ENCODE measurements around the gene GPR146.

GPR146 gene

DNA sequence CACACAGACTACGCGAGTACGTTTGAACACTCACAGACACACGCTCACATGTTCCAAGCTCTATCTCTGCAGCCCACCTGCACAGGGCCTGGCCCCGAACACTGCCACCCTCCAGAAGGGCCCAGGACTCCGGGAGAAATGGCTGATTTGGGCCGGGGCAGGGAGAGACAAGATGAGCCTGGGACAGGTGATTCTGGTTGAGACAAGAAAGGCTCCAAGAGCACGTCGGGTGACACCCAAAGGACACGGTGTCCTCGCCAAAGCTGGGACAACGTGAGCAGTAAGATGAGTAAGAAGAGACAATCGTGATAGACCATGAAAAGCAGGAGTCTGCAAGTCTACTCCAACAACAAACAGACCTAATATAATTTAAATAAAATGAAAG is 52.8 kb downstream of the GPR146 start:
- peaks cover 28% of the 10 kb centered on the region for H3K79me2 ChIP-seq (ENCODE audit: control insufficient read depth, low read length)
- peaks cover 11% of the 10 kb centered on the region for H3K4me1 ChIP-seq (ENCODE audit: control insufficient read depth, low read length)
- no peaks in the 10 kb centered on the region for H4K20me1 ChIP-seq (ENCODE audit: control insufficient read depth, insufficient read depth, low read depth, low read length)
- H3K27ac ChIP-seq (ENCODE audit: low read depth, low read length), result no peak overlapping the region
- no peaks in the 10 kb centered on the region for H3F3A ChIP-seq (ENCODE audit: control insufficient read depth, insufficient read depth)
- TF ChIP-seq EZH2phosphoT487 (IDR thresholded peaks at IDR 0.05; ENCODE audit: borderline replicate concordance, low read length), result no peak
- TF ChIP-seq, protein P1, sequence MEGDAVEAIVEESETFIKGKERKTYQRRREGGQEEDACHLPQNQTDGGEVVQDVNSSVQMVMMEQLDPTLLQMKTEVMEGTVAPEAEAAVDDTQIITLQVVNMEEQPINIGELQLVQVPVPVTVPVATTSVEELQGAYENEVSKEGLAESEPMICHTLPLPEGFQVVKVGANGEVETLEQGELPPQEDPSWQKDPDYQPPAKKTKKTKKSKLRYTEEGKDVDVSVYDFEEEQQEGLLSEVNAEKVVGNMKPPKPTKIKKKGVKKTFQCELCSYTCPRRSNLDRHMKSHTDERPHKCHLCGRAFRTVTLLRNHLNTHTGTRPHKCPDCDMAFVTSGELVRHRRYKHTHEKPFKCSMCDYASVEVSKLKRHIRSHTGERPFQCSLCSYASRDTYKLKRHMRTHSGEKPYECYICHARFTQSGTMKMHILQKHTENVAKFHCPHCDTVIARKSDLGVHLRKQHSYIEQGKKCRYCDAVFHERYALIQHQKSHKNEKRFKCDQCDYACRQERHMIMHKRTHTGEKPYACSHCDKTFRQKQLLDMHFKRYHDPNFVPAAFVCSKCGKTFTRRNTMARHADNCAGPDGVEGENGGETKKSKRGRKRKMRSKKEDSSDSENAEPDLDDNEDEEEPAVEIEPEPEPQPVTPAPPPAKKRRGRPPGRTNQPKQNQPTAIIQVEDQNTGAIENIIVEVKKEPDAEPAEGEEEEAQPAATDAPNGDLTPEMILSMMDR (IDR thresholded peaks at IDR 0.05; ENCODE audit: low read depth, low read length, poor library complexity, severe bottlenecking), result no peak
- no peaks in the 10 kb centered on the region for H3K9me2 ChIP-seq (replicated peaks; ENCODE audit: control insufficient read depth, low read length)
- H3K4me3 ChIP-seq (ENCODE audit: low read length), result no peak overlapping the region
- H3K36me3 ChIP-seq (ENCODE audit: control insufficient read depth, low read length), result peaks cover 28% of the 10 kb centered on the region
- H3K9me3 ChIP-seq (ENCODE audit: control insufficient read depth, insufficient read depth, low read length), result no peaks in the 10 kb centered on the region
- H3K27me3 ChIP-seq (ENCODE audit: control insufficient read depth, low read length), result no peaks in the 10 kb centered on the region
- H3K4me2 ChIP-seq (ENCODE audit: low read length), result no peak overlapping the region

DNA sequence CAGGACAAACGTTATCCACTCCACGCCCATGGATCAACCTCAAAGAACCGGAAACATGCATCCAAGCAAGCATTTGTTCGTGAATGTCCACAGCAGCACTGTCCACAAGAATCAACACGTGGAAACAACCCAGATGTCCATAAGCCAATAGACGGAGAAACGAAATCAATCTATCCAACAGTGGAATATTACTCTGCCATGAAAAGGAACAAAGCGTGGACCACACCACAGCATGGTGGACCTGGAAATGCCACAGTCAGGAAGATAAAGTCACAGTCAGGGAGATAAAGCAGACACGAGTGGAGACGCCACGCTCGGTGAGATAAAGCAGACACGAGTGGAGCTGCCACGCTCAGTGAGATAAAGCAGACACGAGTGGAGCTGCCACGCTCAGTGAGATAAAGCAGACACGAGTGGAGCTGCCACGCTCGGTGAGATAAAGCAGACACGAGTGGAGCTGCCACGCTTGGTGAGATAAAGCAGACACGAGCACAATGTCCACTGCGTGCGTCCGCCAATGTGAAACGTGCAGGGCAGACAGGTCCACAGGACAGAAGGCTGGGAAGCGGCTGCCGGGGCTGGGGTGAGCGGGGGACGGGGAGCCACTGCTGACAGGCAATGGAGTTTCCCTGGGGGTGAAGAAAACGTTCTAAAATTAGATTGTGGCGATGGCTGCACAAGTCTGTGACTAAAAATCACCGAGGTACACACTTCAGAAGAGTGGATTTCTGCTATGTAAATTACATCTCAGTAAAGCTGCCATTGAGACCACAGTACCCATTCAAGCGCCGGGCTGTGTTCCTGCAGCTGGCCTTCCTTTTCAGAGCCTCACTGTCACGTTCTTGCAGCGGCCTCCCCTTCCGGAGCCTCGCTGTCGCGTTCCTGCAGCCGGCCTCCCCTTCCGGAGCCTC is 54.2 kb downstream of the GPR146 start:
- Histone ChIP-seq H3K9me2 (replicated peaks; ENCODE audit: control insufficient read depth, low read length) (no peaks in the 10 kb centered on the region), H3K9me3 (ENCODE audit: control insufficient read depth, insufficient read depth, low read length) (no peaks in the 10 kb centered on the region), H3K27ac (ENCODE audit: low read depth, low read length) (no peak overlapping the region), H3F3A (ENCODE audit: control insufficient read depth, insufficient read depth) (no peaks in the 10 kb centered on the region), H3K79me2 (ENCODE audit: control insufficient read depth, low read length) (peaks cover 41% of the 10 kb centered on the region), H3K27me3 (ENCODE audit: control insufficient read depth, low read length) (no peaks in the 10 kb centered on the region), H3K4me3 (ENCODE audit: low read length) (no peak overlapping the region), H3K4me1 (ENCODE audit: control insufficient read depth, low read length) (peaks cover 18% of the 10 kb centered on the region), H4K20me1 (ENCODE audit: control insufficient read depth, insufficient read depth, low read depth, low read length) (no peaks in the 10 kb centered on the region), H3K36me3 (ENCODE audit: control insufficient read depth, low read length) (peaks cover 17% of the 10 kb centered on the region), H3K4me2 (ENCODE audit: low read length) (peak overlapping the region; percentile 15; the same call in 1 of the 2 replicates)
- TF ChIP-seq, protein P1 (IDR thresholded peaks at IDR 0.05; ENCODE audit: low read depth, low read length, poor library complexity, severe bottlenecking), result no peak
- TF ChIP-seq EZH2phosphoT487 (IDR thresholded peaks at IDR 0.05; ENCODE audit: borderline replicate concordance, low read length), result no peak

DNA sequence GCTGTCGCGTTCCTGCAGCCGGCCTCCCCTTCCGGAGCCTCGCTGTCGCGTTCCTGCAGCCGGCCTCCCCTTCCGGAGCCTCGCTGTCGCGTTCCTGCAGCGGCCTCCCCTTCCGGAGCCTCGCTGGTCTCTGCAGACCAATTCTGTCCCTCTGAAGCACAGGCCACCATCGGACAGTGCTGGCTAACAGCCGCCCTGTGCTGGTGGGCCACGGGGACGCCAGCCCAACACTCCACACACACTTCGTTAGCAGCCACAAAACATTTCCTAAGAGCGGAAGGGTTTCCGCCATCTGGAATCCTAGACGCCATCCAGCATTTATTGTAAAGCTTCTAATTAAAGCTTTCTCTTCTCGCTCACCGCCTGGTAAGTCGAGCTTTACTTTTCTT is 54.8 kb downstream of the GPR146 start:
- TF ChIP-seq EZH2phosphoT487 (IDR thresholded peaks at IDR 0.05; ENCODE audit: borderline replicate concordance, low read length), result no peak
- TF ChIP-seq, protein P1 (IDR thresholded peaks at IDR 0.05; ENCODE audit: low read depth, low read length, poor library complexity, severe bottlenecking), result no peak
- no peaks in the 10 kb centered on the region for H4K20me1 ChIP-seq (ENCODE audit: control insufficient read depth, insufficient read depth, low read depth, low read length)

More for the DNA sequence above, 54.8 kb downstream of the GPR146 start:
- Histone ChIP-seq H3K4me3 (ENCODE audit: low read length) (no peak overlapping the region), H3K27me3 (ENCODE audit: control insufficient read depth, low read length) (no peaks in the 10 kb centered on the region), H3K9me3 (ENCODE audit: control insufficient read depth, insufficient read depth, low read length) (no peaks in the 10 kb centered on the region), H3F3A (ENCODE audit: control insufficient read depth, insufficient read depth) (no peaks in the 10 kb centered on the region), H3K4me2 (ENCODE audit: low read length) (0 out of 2 replicates have a peak overlapping the region, but pooled peaks have one; percentile 15), H3K36me3 (ENCODE audit: control insufficient read depth, low read length) (peaks cover 15% of the 10 kb centered on the region), H3K4me1 (ENCODE audit: control insufficient read depth, low read length) (peaks cover 25% of the 10 kb centered on the region), H3K79me2 (ENCODE audit: control insufficient read depth, low read length) (peaks cover 48% of the 10 kb centered on the region), H3K27ac (ENCODE audit: low read depth, low read length) (no peak overlapping the region), H3K9me2 (replicated peaks; ENCODE audit: control insufficient read depth, low read length) (no peaks in the 10 kb centered on the region)
